Nephron (organoid): ENCODE data around the gene ZNF26.

ENCODE experiments used
- H3K27ac Mint-ChIP-seq, 3 experiments: 2 replicates each; pipeline ENCODE4 v1.8.0; 2020; ENCODE audit warnings: mixed read lengths in 3 of 3, mild to moderate bottlenecking in 2 of 3, moderate library complexity in 1 of 3
- H3K27me3 Mint-ChIP-seq: 2 replicates; pipeline ENCODE4 v1.8.0; 2021; ENCODE audit warnings: low read depth, mild to moderate bottlenecking, moderate library complexity, mixed read lengths
- H3K36me3 Mint-ChIP-seq: 2 replicates; pipeline ENCODE4 v1.8.0; 2020; ENCODE audit warnings: low read depth, mixed read lengths
- H3K4me1 Mint-ChIP-seq: 2 replicates; pipeline ENCODE4 v1.8.0; 2020; ENCODE audit warnings: mixed read lengths
- H3K4me3 Mint-ChIP-seq, 3 experiments: 2 replicates each; pipeline ENCODE4 v1.8.0; 2020; ENCODE audit warnings: mild to moderate bottlenecking in 3 of 3, mixed read lengths in 3 of 3, moderate library complexity in 2 of 3
- H3K9me3 Mint-ChIP-seq: 2 replicates; pipeline ENCODE4 v1.8.0; 2020; ENCODE audit warnings: mixed read lengths
- CTCF ChIP-seq, 3 experiments: fragments of 200-600 bp; sonication (generic); IDR thresholded peaks; one replicate each; pipeline ENCODE4 v1.5.0; 2021; ENCODE audit warnings: antibody characterized with exemption in 3 of 3; ENCODE audit not compliant: unreplicated experiment in 3 of 3

Gene ZNF26

GRCh38 chr12:132942611-132943010 is 43.6 kb upstream of the ZNF26 start:
- Mint-ChIP-seq H3K27ac (no peak overlapping the region), H3K4me1 (no peaks in the 10 kb centered on the region), H3K36me3 (peaks cover 3% of the 10 kb centered on the region), H3K4me3 (no peak overlapping the region), H3K27me3 (no peaks in the 10 kb centered on the region), H3K9me3 (peaks cover 56% of the 10 kb centered on the region)
- TF ChIP-seq CTCF (IDR thresholded peaks at IDR 0.05; ENCODE audit: unreplicated experiment in 3 of 3) = no peak

DNA sequence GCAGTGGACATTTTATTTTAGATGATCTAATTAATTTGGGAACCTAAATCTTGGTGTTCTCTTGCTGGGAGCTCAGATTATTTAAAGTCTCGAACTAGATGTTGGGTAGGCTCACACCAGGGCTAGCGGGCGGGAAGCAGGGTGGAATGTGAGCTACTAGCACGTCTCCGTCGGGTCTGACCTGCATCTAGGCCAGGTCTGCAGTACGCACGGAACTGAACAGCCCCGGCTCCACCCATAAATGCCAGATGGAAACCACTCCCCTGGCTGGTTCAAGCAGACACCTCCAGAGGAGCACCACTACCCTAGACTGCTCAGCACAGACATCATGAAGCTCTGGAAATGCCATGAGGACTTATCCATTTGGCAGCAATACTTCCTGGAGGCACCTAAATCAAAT is 40.4 kb upstream of the ZNF26 start:
- Mint-ChIP-seq H3K36me3 (no peaks in the 10 kb centered on the region), H3K4me1 (no peaks in the 10 kb centered on the region), H3K27ac (no peak overlapping the region)

DNA sequence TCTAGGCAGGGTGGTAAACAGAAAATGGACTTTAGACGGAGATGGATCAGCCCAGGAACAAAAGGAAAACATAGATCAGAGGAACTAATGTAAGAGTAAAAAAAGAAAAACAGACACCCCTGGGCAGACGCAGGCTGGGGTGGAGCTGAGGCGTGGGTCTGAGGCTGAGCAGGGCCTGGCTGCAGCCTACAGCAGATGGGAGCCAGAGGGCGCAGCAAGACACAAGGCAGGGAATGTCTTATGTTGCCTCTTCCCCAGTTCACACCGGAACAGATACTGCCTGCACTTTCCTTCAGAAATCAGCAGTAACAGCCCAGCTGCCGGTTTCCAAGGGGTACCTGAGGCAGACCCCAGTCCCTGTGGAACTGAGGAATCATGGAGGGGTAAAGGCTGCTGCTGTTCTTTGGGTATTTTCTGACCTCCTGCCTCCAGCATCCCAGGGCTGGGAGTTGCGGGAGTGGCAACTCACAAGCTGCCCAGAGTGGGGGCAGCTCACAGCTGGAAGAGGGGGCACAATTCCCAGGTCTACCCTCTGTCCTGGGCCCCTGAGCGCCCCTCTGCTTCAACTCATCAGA is 39.8 kb upstream of the ZNF26 start:
- Mint-ChIP-seq H3K4me1 (no peaks in the 10 kb centered on the region), H3K9me3 (peaks cover 63% of the 10 kb centered on the region), H3K27ac (no peak overlapping the region), H3K36me3 (no peaks in the 10 kb centered on the region), H3K27me3 (no peaks in the 10 kb centered on the region), H3K4me3 (no peak overlapping the region)
- TF ChIP-seq CTCF (IDR thresholded peaks at IDR 0.05; ENCODE audit: unreplicated experiment in 3 of 3) = no peak

More for the DNA sequence above, 40.4 kb upstream of the ZNF26 start:
- Mint-ChIP-seq H3K27me3 (no peaks in the 10 kb centered on the region), H3K9me3 (peaks cover 68% of the 10 kb centered on the region), H3K4me3 (no peak overlapping the region)
- no peak for TF ChIP-seq CTCF (IDR thresholded peaks at IDR 0.05; ENCODE audit: unreplicated experiment in 3 of 3)

DNA sequence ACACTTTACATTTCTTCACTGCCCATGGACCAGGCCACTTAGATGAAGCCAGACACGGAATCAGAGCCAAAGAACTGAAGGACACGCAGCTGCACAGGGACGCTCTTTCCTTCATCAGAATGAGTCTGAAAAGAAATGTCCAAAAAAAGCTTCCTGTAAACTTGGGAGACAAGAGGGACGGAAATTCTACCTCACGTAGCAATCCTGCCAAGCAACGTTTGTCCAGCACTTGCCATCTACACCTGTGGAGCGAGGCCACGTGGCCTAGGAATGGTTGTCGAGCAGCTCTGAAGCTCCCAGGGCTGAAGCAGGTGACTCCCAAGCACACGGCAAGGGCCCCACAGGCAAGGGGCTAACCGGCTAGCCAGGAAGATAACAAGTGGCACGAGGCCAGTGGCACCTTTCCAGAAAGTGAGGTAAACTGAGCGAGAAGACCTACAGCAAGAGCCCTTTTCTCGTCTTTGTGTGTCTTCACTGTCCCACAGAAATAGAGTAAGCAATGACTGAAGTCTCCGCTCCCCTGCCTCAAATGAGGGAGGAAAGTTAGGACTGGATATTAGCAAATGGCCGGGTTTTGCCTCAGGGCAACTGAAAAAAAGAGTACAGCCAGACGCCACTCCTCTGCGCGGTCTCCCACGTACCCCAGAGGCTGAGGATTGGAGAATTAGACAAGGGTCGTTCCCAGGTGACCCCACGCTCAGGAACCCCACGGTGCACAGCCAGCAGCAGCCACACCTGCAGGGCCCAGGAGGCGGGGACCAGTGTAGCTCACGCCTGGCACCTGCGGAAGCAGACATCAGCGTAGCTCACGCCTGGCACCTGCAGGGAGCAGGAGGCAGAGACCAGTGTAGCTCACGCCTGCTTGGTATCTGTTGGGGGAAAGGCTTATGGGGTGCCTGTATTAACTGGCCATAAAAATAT is 37.8 kb upstream of the ZNF26 start:
- TF ChIP-seq CTCF (IDR thresholded peaks at IDR 0.05; ENCODE audit: unreplicated experiment in 3 of 3) = no peak

GRCh38 chr12:132949936-132950837 is 36.0 kb upstream of the ZNF26 start:
- H3K27me3 Mint-ChIP-seq = peaks cover 6% of the 10 kb centered on the region
- peaks cover 7% of the 10 kb centered on the region for H3K4me1 Mint-ChIP-seq
- peaks cover 28% of the 10 kb centered on the region for H3K36me3 Mint-ChIP-seq
- peaks cover 60% of the 10 kb centered on the region for H3K9me3 Mint-ChIP-seq
- H3K4me3 Mint-ChIP-seq = no peak overlapping the region
- no peak overlapping the region for H3K27ac Mint-ChIP-seq
- TF ChIP-seq CTCF (IDR thresholded peaks at IDR 0.05; ENCODE audit: unreplicated experiment in 3 of 3) = no peak

More for the DNA sequence above, 37.8 kb upstream of the ZNF26 start:
- H3K27ac Mint-ChIP-seq = no peak overlapping the region
- no peaks in the 10 kb centered on the region for H3K27me3 Mint-ChIP-seq
- peaks cover 58% of the 10 kb centered on the region for H3K9me3 Mint-ChIP-seq
- no peak overlapping the region for H3K4me3 Mint-ChIP-seq
- H3K4me1 Mint-ChIP-seq = no peaks in the 10 kb centered on the region
- peaks cover 12% of the 10 kb centered on the region for H3K36me3 Mint-ChIP-seq
